ENCODE results near the gene PALM.
A peak's percentile ranks its signal among the peaks of the same experiment; 100 is the strongest.
"Not testable (repeated sequence)": the region's sequence is repeated elsewhere in the genome, so short reads cannot be mapped to it uniquely, and the experiment has no call there.

PALM gene

GRCh38 chr19:732148-733069, 23.7 kb downstream of the PALM start:
- no peak for DNase-seq (ENCODE audit: low spot score)

GRCh38 chr19:734716-735115, 26.0 kb downstream of the PALM start:
- DNase-seq (ENCODE audit: low spot score): no peak

- no peak for DNase-seq (ENCODE audit: low spot score)
These were observed 27.4 kb downstream of the PALM start for GRCh38 chr19:736125-736524.

- peak; percentile 87 for DNase-seq (ENCODE audit: low spot score)
These were observed 28.9 kb downstream of the PALM start for GRCh38 chr19:737591-738093.

GRCh38 chr19:738509-739128, 29.9 kb downstream of the PALM start:
- no peak for DNase-seq (ENCODE audit: low spot score)

- no peak for DNase-seq (ENCODE audit: low spot score)
These were observed 31.4 kb downstream of the PALM start for GRCh38 chr19:739998-740715.

- DNase-seq (ENCODE audit: low spot score): not testable (repeated sequence)
These were observed 32.2 kb downstream of the PALM start for GRCh38 chr19:740816-741505.

GRCh38 chr19:741506-742131, 32.9 kb downstream of the PALM start:
- no peak for DNase-seq (ENCODE audit: low spot score)

GRCh38 chr19:742540-743075, 33.9 kb downstream of the PALM start:
- no peak for DNase-seq (ENCODE audit: low spot score)

- DNase-seq (ENCODE audit: low spot score): no peak
These were observed 34.5 kb downstream of the PALM start for GRCh38 chr19:743168-743687.

GRCh38 chr19:745138-745537, 36.4 kb downstream of the PALM start:
- not testable (repeated sequence) for DNase-seq (ENCODE audit: low spot score)

- DNase-seq (ENCODE audit: low spot score): no peak
These were observed 37.6 kb downstream of the PALM start for GRCh38 chr19:746208-746819.

- no peak for DNase-seq (ENCODE audit: low spot score)
These were observed 38.2 kb downstream of the PALM start for GRCh38 chr19:746956-747355.

- DNase-seq (ENCODE audit: low spot score): no peak
These were observed 38.9 kb downstream of the PALM start for GRCh38 chr19:747432-748273.

GRCh38 chr19:748274-748598, 39.5 kb downstream of the PALM start:
- no peak for DNase-seq (ENCODE audit: low spot score)

GRCh38 chr19:749811-750210, 41.1 kb downstream of the PALM start:
- DNase-seq (ENCODE audit: low spot score): no peak

GRCh38 chr19:750640-751423, 42.1 kb downstream of the PALM start, which contains the start of gene MISP:
Gene MISP (plus strand): TSS chr19:751112. CDS start chr19:756947, 5,835 bp downstream.
- no peak for DNase-seq (ENCODE audit: low spot score)

GRCh38 chr19:751501-752341, 43.0 kb downstream of the PALM start:
- peak; percentile 99 for DNase-seq (ENCODE audit: low spot score)
